Spleen (tissue), 7 donors: ENCODE measurements around the gene C3orf22.

Experiments used
- POLR2A ChIP-seq, 3 donors: fragments of 450-650 bp; IDR thresholded peaks; one replicate each; pipeline ENCODE4 v1.5.1; 2017; ENCODE audit warnings: antibody characterized with exemption in 3 of 3, mild to moderate bottlenecking in 1 of 3
- TF ChIP-seq, protein P1 (sequence below), 11 experiments: fragments of 200-600 bp in 7 of 11; fragments of 450-650 bp in 4 of 11; sonication (generic) in 4 of 11; IDR thresholded peaks in 8 of 11; conservative IDR thresholded peaks in 3 of 11; 1 replicate in 7 of 11; 2 replicates in 4 of 11; pipeline versions ENCODE4 v1.4.0 to v1.8.0; 2016 to 2021; ENCODE audit warnings: antibody characterized with exemption in 11 of 11, inconsistent platforms in 4 of 11, mild to moderate bottlenecking in 1 of 11
- donor health status: DM: no; HTN: no; CAD: no; lungs with moderate emphysema.
- donor health status: DM: no; HTN: no; CAD: no.
- donor health status: DM: no; HTN: no; CAD: no.

GRCh38 chr3:126510308-126510910 lies 48.3 kb downstream of the C3orf22 start:
- TF ChIP-seq, protein P1, sequence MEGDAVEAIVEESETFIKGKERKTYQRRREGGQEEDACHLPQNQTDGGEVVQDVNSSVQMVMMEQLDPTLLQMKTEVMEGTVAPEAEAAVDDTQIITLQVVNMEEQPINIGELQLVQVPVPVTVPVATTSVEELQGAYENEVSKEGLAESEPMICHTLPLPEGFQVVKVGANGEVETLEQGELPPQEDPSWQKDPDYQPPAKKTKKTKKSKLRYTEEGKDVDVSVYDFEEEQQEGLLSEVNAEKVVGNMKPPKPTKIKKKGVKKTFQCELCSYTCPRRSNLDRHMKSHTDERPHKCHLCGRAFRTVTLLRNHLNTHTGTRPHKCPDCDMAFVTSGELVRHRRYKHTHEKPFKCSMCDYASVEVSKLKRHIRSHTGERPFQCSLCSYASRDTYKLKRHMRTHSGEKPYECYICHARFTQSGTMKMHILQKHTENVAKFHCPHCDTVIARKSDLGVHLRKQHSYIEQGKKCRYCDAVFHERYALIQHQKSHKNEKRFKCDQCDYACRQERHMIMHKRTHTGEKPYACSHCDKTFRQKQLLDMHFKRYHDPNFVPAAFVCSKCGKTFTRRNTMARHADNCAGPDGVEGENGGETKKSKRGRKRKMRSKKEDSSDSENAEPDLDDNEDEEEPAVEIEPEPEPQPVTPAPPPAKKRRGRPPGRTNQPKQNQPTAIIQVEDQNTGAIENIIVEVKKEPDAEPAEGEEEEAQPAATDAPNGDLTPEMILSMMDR (IDR thresholded peaks at IDR 0.05 in 8 of 11, conservative IDR thresholded peaks at IDR 0.05 in 3 of 11): no peak
- no peak for TF ChIP-seq POLR2A (IDR thresholded peaks at IDR 0.05)
